ENCODE measurements around the gene SCRN2. TPM values are rescaled to one million over a fixed set of nuclear protein-coding genes. Genes with fewer than 3 reads are reported as not detected.

Gene SCRN2
- total RNA-seq, 4 donors from 2014 or later, result 11.0 to 22.3 (median 16.8) TPM

DNA sequence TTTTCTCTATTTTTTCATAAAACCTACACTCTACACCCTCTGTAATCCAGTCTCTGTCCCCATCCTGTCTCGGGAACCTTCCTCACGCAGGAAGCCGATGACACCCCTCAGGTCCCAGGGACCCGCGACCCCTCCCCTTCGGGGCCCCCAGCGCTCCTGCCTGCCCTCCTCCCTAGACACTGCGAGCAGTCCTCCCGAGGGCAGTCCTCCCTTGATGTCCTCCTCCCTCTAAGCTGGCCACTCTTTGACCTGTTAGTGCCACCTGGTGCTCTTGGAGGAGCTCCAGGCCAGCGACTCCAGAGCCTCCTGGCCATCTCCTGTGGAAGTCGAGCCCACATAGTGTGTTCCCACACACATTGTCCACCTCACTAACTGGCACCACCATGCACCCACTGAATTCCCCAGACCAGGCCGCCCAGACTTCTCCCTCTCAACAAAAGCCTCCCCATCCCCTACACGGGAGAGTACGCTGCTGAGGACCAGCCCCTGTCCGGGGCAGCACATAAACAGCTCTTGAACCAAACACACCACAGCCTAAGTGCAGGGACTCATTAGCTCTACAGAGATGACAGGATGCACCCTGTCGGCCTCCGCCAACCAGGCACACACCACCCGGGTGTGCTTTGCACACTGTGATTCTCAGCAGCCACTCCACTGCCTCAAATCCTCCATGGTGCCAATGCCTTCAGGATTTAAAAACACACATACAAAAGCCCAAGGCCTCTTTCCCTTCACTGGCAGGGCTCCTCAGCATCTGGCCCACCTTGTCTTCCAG lies 28.7 kb downstream of the SCRN2 start:
- no peaks in the 10 kb centered on the region for H3K9me3 ChIP-seq
- peaks cover 0 to 48% of the 10 kb centered on the region in 2 donors for H3K36me3 ChIP-seq
- no peak for ATAC-seq
- H3K4me1 ChIP-seq, result peaks cover 0 to 21% of the 10 kb centered on the region in 2 donors
- peak overlapping the region in 3 of 4 donors; percentile 13 to 86 (median 28) for H3K27ac ChIP-seq
- intact Hi-C loops (cut with DNase I; ENCODE audit: low total_unique reads), result no loop called here
- H3K27me3 ChIP-seq, result no peaks in the 10 kb centered on the region
- DNase-seq, result no peak
- TF ChIP-seq, protein P1, sequence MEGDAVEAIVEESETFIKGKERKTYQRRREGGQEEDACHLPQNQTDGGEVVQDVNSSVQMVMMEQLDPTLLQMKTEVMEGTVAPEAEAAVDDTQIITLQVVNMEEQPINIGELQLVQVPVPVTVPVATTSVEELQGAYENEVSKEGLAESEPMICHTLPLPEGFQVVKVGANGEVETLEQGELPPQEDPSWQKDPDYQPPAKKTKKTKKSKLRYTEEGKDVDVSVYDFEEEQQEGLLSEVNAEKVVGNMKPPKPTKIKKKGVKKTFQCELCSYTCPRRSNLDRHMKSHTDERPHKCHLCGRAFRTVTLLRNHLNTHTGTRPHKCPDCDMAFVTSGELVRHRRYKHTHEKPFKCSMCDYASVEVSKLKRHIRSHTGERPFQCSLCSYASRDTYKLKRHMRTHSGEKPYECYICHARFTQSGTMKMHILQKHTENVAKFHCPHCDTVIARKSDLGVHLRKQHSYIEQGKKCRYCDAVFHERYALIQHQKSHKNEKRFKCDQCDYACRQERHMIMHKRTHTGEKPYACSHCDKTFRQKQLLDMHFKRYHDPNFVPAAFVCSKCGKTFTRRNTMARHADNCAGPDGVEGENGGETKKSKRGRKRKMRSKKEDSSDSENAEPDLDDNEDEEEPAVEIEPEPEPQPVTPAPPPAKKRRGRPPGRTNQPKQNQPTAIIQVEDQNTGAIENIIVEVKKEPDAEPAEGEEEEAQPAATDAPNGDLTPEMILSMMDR (IDR thresholded peaks at IDR 0.05 in 4 of 5, conservative IDR thresholded peaks at IDR 0.05 in 1 of 5), result no peak
- H3K4me3 ChIP-seq, result no peak overlapping the region
- in situ Hi-C loops (cut with MboI; ENCODE audit: low sequenced_read_pairs in 4 of 4), result no loop called here

DNA sequence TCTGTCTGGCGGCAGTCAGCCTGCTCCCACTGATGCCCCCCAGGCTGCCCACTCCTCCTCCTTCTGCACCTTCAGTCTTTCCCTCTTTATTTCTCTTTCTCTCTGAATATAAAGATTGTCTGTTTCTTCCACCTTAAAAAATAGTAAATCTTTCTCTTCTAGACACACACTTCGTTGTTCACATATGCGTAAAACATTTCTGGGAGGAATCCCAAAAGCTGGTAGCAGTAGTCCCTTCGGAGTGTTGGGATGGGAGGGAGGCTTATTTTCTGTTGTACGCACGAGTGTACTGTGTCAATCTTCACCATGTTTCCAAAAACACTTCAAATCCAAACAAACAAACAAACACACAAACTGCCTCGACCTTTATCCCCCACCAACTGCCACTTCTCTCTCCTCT lies 29.4 kb downstream of the SCRN2 start:
- Histone ChIP-seq H3K4me1 (peaks cover 0 to 28% of the 10 kb centered on the region in 2 donors), H3K4me3 (no peak overlapping the region), H3K36me3 (peaks cover 0 to 48% of the 10 kb centered on the region in 2 donors), H3K27me3 (no peaks in the 10 kb centered on the region), H3K9me3 (no peaks in the 10 kb centered on the region), H3K27ac (peak overlapping the region in 3 of 4 donors; percentile 29 to 86 (median 80))
- DNase-seq (no peak), ATAC-seq (no peak)
- TF ChIP-seq POLR2A (IDR thresholded peaks at IDR 0.05), result no peak
- TF ChIP-seq, protein P1 (IDR thresholded peaks at IDR 0.05 in 4 of 5, conservative IDR thresholded peaks at IDR 0.05 in 1 of 5), result no peak
- intact Hi-C loops (cut with DNase I; ENCODE audit: low total_unique reads), result no loop called here
- in situ Hi-C loops (cut with MboI; ENCODE audit: low sequenced_read_pairs in 4 of 4), result no loop called here

DNA sequence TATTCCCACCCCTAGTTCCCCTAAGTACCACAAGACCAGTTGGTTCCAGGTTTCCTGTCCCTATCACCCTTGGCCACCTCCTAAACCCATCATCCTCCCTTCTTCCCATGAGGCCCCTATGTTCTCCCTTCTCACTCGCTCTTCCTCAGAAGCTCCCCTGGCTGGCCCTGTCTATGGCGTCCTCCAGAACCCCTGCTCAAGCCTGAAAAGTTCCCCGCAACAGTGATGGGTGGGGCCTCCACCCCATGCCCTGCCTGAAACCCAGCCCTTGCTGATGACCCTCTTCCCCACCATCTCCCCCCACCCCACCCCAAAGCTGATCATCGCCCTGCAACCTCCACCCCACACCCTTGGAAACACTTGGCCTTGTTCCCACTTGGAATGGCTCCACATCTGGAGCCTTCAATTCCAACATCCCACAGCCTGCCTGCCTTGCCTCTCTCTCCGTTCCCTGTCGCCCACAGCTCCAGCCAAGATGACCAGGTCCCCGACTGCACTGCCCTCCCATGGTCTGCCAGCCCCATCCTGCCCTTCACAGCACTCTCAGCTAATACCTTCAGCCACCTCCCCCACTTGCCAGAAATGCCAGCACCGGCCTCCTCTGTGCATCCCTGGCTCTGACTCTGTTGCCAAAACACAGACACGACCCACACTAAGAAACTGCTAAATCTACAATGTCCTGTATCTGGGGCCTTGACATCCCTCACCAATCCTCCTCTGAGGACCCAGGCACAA lies 30.0 kb downstream of the SCRN2 start:
- Histone ChIP-seq H3K36me3 (peaks cover 0 to 43% of the 10 kb centered on the region in 2 donors), H3K9me3 (no peaks in the 10 kb centered on the region)
- ATAC-seq, result no peak

DNA sequence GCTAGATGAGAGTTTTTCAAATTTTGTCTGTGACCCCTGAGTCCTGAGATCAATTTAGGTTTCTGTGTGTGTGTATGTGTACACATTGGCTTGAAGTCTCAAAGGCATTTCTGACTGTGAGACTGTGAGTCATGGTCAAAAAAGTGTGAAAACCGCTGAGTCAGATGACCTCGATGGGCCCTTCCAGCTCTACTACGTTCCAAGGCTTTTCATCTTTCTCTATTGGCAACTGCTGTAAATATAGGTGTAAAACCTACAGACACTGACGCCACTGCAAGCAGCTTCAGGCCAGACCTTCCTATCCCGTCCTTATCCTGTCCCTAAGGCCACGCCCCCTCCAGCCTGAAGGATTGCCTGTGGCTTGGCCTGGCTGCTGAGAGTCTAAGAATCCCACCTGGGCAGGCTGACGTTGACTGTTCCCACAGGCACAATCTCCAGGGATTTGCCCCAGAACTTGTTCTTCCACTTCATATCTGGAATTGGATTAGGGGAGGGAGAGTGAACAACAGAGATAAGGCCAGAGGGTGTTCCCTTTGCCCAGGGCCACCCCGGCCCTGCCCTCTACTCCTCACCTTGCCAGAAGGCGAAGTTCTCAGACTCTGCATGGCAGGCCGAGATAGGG lies 30.8 kb downstream of the SCRN2 start:
- Histone ChIP-seq H3K4me3 (no peak overlapping the region), H3K4me1 (peaks cover 0 to 39% of the 10 kb centered on the region in 2 donors), H3K27me3 (no peaks in the 10 kb centered on the region), H3K36me3 (peaks cover 0 to 35% of the 10 kb centered on the region in 2 donors), H3K9me3 (no peaks in the 10 kb centered on the region), H3K27ac (peak overlapping the region in 3 of 4 donors; percentile 27 to 86 (median 80))
- no peak for DNase-seq
- no peak for TF ChIP-seq POLR2A (IDR thresholded peaks at IDR 0.05)
- TF ChIP-seq, protein P1 (IDR thresholded peaks at IDR 0.05 in 4 of 5, conservative IDR thresholded peaks at IDR 0.05 in 1 of 5), result no peak
- in situ Hi-C loops (cut with MboI; ENCODE audit: low sequenced_read_pairs in 4 of 4) (no loop called here), intact Hi-C loops (cut with DNase I; ENCODE audit: low total_unique reads) (no loop called here)
- ATAC-seq, result peak; percentile 31 to 69

More for the DNA sequence above, 30.0 kb downstream of the SCRN2 start:
- in situ Hi-C loops (cut with MboI; ENCODE audit: low sequenced_read_pairs in 4 of 4) (no loop called here), intact Hi-C loops (cut with DNase I; ENCODE audit: low total_unique reads) (no loop called here)
- DNase-seq, result no peak
- Histone ChIP-seq H3K27ac (peak overlapping the region in 3 of 4 donors; percentile 29 to 86 (median 80)), H3K27me3 (no peaks in the 10 kb centered on the region), H3K4me1 (peaks cover 0 to 34% of the 10 kb centered on the region in 2 donors), H3K4me3 (no peak overlapping the region)
- TF ChIP-seq POLR2A (IDR thresholded peaks at IDR 0.05), result no peak
- TF ChIP-seq, protein P1 (IDR thresholded peaks at IDR 0.05 in 4 of 5, conservative IDR thresholded peaks at IDR 0.05 in 1 of 5), result no peak
